GM21360 (cell line): Measurements from ENCODE around the gene STX16.

Experiments
- ATAC-seq: cut with Tn5 transposase; IDR thresholded peaks from one replicate; pipeline ENCODE4 v1.9.1; 2021; ENCODE audit warnings: mild to moderate bottlenecking, moderate library complexity; ENCODE audit not compliant: unreplicated experiment

The STX16 gene

GRCh38 chr20:58673119-58673518 is 22.0 kb downstream of the STX16 start:
- ATAC-seq: no peak

- no peak for ATAC-seq
Measured at GRCh38 chr20:58675146-58675584, 24.1 kb downstream of the STX16 start.

DNA sequence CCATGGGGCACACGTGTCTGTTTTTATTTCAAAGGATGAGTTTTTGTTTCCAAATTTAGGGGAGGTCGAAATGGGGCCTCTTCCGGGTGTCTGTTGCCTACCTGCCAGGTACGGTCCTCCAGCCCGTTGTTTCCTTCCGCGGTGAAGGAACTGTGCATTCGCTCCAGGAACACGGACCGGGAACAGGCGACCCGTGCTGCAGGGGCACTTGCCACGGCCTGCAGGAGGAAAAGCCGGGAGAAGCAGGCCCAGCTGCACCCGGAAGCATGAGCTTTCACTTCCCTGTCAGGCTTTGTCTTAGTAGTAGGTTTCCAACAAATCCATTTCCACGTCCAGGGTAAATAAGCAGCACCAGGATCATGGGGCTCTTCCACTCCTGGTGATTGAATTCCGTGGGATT is 24.6 kb downstream of the STX16 start:
- no peak for ATAC-seq

GRCh38 chr20:58676161-58676560 is 25.1 kb downstream of the STX16 start:
- no peak for ATAC-seq

GRCh38 chr20:58677079-58677604 is 26.1 kb downstream of the STX16 start:
- no peak for ATAC-seq

GRCh38 chr20:58677808-58678207 is 26.7 kb downstream of the STX16 start:
- ATAC-seq: no peak

- no peak for ATAC-seq
Measured at GRCh38 chr20:58678806-58679205, 27.7 kb downstream of the STX16 start.

- ATAC-seq: no peak
Measured at GRCh38 chr20:58682656-58683531, 31.8 kb downstream of the STX16 start.

GRCh38 chr20:58684291-58684690 is 33.2 kb downstream of the STX16 start:
- no peak for ATAC-seq

DNA sequence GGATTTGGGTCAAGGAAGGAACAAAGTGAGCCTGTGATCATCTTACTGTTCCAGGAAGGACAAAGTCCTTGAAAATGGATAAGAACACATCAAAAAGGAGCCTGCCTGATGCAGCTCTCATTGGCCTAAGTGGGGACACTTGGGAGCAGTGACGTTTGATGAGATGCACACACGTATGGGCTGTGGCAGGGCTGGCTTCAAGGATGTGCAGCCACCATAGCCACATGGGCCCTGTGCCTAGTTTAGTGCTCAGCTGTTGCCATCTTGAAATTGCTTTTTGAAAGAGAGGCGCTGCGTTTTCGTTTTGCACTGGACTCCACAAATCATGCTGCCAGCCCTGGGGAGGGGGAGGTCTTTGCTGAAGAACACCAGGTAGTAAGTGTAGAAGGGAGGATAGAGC is 34.9 kb downstream of the STX16 start:
- no peak for ATAC-seq

- ATAC-seq: no peak
Measured at GRCh38 chr20:58688414-58688813, 37.3 kb downstream of the STX16 start.

DNA sequence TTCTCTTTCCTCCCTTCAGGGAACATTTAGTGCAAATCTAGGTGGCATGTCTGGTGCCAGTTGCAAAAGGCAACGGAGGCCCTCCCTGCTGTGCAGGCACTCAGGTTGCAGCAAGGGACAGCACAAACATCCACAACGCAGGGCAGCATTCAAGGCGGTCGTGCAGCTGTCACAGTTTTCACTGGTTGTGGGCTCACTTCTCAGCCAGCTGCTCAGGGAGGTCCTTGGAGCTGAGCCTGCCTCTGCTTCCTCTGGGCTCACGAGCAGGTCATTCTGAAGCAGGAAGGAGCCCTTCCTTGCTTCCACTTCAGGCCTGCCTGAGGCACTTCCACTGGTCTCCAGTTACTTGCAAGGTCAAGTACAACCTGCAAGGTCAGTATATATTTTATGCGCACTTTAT is 37.8 kb downstream of the STX16 start:
- ATAC-seq: no peak

- no peak for ATAC-seq
Measured at GRCh38 chr20:58690396-58691135, 39.5 kb downstream of the STX16 start.

GRCh38 chr20:58691773-58692578 is 40.9 kb downstream of the STX16 start:
- no peak for ATAC-seq

DNA sequence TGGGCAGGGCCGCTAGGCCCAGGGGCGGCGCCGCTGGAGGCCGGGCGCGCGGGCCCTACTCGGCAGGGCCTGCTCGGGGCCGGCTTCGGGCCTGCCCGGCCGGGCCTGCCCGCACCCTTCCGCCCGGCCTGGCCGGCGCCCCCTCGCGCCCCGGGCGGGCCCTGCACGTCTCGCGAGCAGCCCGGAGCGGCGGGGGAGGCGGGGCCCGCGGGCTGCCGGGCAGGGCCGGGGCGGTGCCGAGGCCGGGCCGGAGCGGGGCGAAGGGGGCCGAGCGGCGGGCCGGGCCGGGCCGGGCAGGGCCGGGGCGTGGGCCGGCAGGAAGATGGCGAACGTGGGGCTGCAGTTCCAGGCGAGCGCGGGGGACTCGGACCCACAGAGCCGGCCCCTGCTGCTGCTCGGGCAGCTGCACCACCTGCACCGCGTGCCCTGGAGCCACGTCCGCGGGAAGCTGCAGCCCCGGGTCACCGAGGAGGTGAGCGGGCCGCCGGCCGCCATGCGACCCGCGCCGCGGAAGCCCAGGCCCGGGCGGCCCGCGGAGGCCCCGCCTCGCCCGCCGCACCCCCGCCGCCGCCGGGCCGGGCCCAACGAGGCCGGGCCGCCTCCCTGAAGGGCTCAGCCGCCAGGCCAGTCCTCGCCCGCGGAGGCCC is 41.6 kb downstream of the STX16 start, which contains the start of gene NPEPL1:
Gene NPEPL1, plus strand, starts transcription at position 222 of the 647 bp plus-strand sequence. Its CDS starts 101 bp downstream, at position 323.
- peak; percentile 90 for ATAC-seq

DNA sequence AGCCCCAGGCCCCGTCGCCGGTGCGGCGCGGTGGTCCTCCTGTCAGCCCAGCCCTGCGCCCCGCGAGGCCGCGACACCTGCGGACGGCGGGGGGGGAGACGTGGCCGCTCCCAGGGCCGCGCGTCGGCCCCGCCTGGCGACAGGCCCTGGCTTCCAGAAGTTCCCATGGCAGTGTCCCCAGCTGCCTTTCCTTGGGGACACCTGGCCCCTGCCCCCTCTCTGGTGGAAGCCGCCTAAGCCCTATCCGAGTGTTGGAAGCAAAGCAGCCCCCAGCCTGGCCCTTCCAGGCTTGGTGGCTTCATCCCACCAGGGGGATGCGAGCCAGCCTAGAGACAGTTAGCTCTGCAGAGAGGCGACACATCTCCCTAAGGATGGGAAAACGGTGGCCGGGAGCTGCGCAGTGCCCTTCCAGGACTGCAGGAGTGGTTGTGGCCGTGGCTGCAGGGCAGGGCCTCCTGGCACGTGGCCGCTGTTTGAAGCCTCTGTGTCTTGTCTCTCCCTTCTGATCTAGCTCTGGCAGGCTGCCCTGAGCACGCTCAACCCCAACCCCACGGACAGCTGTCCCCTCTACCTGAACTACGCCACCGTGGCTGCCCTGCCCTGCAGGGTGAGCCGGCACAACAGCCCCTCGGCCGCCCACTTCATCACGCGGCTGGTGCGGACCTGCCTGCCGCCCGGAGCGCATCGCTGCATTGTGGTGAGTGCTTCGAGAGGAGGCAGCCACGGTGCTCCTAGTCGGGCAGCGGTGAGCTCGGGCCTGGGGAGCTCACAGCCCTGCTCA is 42.3 kb downstream of the STX16 start:
- ATAC-seq: no peak

- no peak for ATAC-seq
Measured at GRCh38 chr20:58694241-58695083, 43.4 kb downstream of the STX16 start.

GRCh38 chr20:58695084-58695722 is 44.1 kb downstream of the STX16 start:
- ATAC-seq: no peak
